Renal cortical epithelial cell (primary cell): ENCODE measurements around the gene KRTAP5-6. TPM values are rescaled to one million over a fixed set of nuclear protein-coding genes. Genes with fewer than 3 reads are reported as not detected.

Experiments used
- total RNA-seq: library from RNA; depleted of rRNA; stranded (reverse); fragments of >200 nt; gene quantifications from 2 replicates; pipeline ENCODE4 v1.2.3, GENCODE V29; 2014

Gene KRTAP5-6
- total RNA-seq, 1 donor from 2014 or later: not detected

Other genes with a start within 250 kb of the KRTAP5-6 start
- 20.8 and 36.5 TPM in 2 replicates for gene MOB2, start 210.4 kb upstream of the KRTAP5-6 start, total RNA-seq
- gene DUSP8, start 124.9 kb upstream of the KRTAP5-6 start, total RNA-seq: 1.9 and 9.0 TPM in 2 replicates
- gene KRTAP5-1, start 111.9 kb upstream of the KRTAP5-6 start, total RNA-seq: not detected in 2 replicates
- not detected in 2 replicates for gene KRTAP5-2, start 98.9 kb upstream of the KRTAP5-6 start, total RNA-seq
- not detected in 2 replicates for gene KRTAP5-3, start 88.7 kb upstream of the KRTAP5-6 start, total RNA-seq
- not detected in 2 replicates for gene KRTAP5-4, start 75.1 kb upstream of the KRTAP5-6 start, total RNA-seq
- not detected in 2 replicates for gene KRTAP5-5, start 67.4 kb upstream of the KRTAP5-6 start, total RNA-seq
- 0.80 TPM in 1 of 2 replicates, not detected in the other for gene IFITM10, start 53.4 kb downstream of the KRTAP5-6 start, total RNA-seq
- 226 and 1,216 TPM in 2 replicates for gene CTSD, start 66.7 kb downstream of the KRTAP5-6 start, total RNA-seq
- 0.05 TPM in 1 of 2 replicates, not detected in the other for gene SYT8, start 137.8 kb downstream of the KRTAP5-6 start, total RNA-seq
- not detected in 2 replicates for gene TNNI2, start 141.8 kb downstream of the KRTAP5-6 start, total RNA-seq
- gene LSP1, start 155.9 kb downstream of the KRTAP5-6 start, total RNA-seq: not detected in 2 replicates
- gene PRR33, start 194.7 kb downstream of the KRTAP5-6 start, total RNA-seq: not detected in 2 replicates
- not detected in 2 replicates for gene TNNT3, start 222.5 kb downstream of the KRTAP5-6 start, total RNA-seq